Astrocyte (in vitro differentiated cells and primary cell): ENCODE results near the gene APOA1.

Experiments
- EZH2 ChIP-seq: IDR thresholded peaks from 2 replicates; pipeline ENCODE4 v1.6.1; 2012; ENCODE audit warnings: mild to moderate bottlenecking, low read length, inconsistent platforms; ENCODE audit not compliant: insufficient read depth
- TF ChIP-seq, protein P1 (sequence below): IDR thresholded peaks from 2 replicates; pipeline ENCODE4 v1.5.1; 2011; ENCODE audit warnings: low read depth, mild to moderate bottlenecking, inconsistent platforms, low read length, moderate library complexity; ENCODE audit not compliant: insufficient read depth

- TF ChIP-seq, protein P1, sequence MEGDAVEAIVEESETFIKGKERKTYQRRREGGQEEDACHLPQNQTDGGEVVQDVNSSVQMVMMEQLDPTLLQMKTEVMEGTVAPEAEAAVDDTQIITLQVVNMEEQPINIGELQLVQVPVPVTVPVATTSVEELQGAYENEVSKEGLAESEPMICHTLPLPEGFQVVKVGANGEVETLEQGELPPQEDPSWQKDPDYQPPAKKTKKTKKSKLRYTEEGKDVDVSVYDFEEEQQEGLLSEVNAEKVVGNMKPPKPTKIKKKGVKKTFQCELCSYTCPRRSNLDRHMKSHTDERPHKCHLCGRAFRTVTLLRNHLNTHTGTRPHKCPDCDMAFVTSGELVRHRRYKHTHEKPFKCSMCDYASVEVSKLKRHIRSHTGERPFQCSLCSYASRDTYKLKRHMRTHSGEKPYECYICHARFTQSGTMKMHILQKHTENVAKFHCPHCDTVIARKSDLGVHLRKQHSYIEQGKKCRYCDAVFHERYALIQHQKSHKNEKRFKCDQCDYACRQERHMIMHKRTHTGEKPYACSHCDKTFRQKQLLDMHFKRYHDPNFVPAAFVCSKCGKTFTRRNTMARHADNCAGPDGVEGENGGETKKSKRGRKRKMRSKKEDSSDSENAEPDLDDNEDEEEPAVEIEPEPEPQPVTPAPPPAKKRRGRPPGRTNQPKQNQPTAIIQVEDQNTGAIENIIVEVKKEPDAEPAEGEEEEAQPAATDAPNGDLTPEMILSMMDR = no peak
- no peak for TF ChIP-seq EZH2
These were observed 16.1 kb downstream of the APOA1 start for GRCh38 chr11:116821050-116821918.
